Peyer's patch (tissue), 4 donors: ENCODE data around the gene TYSND1. TPM values are rescaled to one million over a fixed set of nuclear protein-coding genes. Genes with fewer than 3 reads are reported as not detected.

ENCODE experiments used
- DNase-seq, 3 donors: peaks; one replicate each; pipeline ENCODE4 v3.0.0-alpha.2; 2017 to 2019
- H3K27ac ChIP-seq, 4 donors: fragments of 200-600 bp; sonication (generic); one replicate each; pipeline ENCODE4 v1.5.1; 2016 to 2019
- H3K27me3 ChIP-seq, 2 donors: fragments of 200-600 bp; sonication (generic); one replicate each; pipeline ENCODE4 v1.5.1; 2019
- H3K36me3 ChIP-seq, 3 donors: fragments of 200-600 bp; sonication (generic); one replicate each; pipeline ENCODE4 v1.5.1; 2016 to 2019
- H3K4me1 ChIP-seq, 4 donors: fragments of 200-600 bp; sonication (generic); one replicate each; pipeline ENCODE4 v1.5.1; 2016 to 2019
- H3K4me3 ChIP-seq, 4 donors: fragments of 200-600 bp; sonication (generic); 1 replicate in 3 of 4; 2 replicates in 1 of 4; pipeline ENCODE4 v1.5.1; 2016 to 2019; ENCODE audit warnings: mild to moderate bottlenecking in 1 of 4
- H3K9me3 ChIP-seq, 4 donors: fragments of 200-600 bp; sonication (generic); one replicate each; pipeline ENCODE4 v1.5.1; 2016 to 2019; ENCODE audit warnings: mild to moderate bottlenecking in 1 of 4
- POLR2A ChIP-seq, 2 donors: fragments of 450-650 bp; IDR thresholded peaks; one replicate each; pipeline ENCODE4 v1.5.1; 2017; ENCODE audit warnings: antibody characterized with exemption in 2 of 2, mild to moderate bottlenecking in 2 of 2, moderate library complexity in 2 of 2
- total RNA-seq, 4 donors: library from RNA; depleted of rRNA; stranded (reverse); fragments of >200 nt; gene quantifications; one replicate each; pipeline ENCODE4 v1.1.0, GENCODE V29; 2016
- TF ChIP-seq, protein P1 (sequence below), 6 experiments: fragments of 450-650 bp in 4 of 6; fragments of 200-600 bp in 2 of 6; sonication (generic) in 1 of 6; IDR thresholded peaks; one replicate each; pipeline ENCODE4 v1.5.1; 2017 to 2019; ENCODE audit warnings: antibody characterized with exemption in 6 of 6, mild to moderate bottlenecking in 3 of 6, moderate library complexity in 1 of 6

Gene TYSND1
- total RNA-seq, 4 donors from 2014 or later: 18.2 to 25.9 (median 21.7) TPM

DNA sequence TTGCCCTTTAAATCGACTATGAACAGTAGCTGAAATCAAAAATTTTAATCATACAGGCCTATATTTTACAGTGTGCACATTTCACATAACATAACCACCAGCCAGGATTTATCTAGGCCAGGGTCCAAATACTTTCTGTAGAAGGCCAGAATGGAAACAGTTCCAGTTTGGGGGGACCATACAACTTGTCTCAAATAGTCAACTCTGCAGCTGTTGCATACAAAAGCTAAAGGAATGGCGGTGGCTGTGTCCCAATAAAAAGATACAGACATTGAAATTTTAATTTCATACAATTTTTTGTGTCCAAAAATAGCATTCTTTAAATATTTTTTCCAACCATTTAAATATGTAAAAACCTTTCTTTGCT is 742 bp upstream of the TYSND1 start:
- no peaks in the 10 kb centered on the region for H3K9me3 ChIP-seq
- peaks cover 0 to 23% (median 4%) of the 10 kb centered on the region in 4 donors for H3K4me1 ChIP-seq
- H3K27me3 ChIP-seq: no peaks in the 10 kb centered on the region
- H3K4me3 ChIP-seq: peak overlapping the region in 2 of 4 donors; percentile 79 to 82
- no peak for TF ChIP-seq POLR2A (IDR thresholded peaks at IDR 0.05)
- TF ChIP-seq, protein P1, sequence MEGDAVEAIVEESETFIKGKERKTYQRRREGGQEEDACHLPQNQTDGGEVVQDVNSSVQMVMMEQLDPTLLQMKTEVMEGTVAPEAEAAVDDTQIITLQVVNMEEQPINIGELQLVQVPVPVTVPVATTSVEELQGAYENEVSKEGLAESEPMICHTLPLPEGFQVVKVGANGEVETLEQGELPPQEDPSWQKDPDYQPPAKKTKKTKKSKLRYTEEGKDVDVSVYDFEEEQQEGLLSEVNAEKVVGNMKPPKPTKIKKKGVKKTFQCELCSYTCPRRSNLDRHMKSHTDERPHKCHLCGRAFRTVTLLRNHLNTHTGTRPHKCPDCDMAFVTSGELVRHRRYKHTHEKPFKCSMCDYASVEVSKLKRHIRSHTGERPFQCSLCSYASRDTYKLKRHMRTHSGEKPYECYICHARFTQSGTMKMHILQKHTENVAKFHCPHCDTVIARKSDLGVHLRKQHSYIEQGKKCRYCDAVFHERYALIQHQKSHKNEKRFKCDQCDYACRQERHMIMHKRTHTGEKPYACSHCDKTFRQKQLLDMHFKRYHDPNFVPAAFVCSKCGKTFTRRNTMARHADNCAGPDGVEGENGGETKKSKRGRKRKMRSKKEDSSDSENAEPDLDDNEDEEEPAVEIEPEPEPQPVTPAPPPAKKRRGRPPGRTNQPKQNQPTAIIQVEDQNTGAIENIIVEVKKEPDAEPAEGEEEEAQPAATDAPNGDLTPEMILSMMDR (IDR thresholded peaks at IDR 0.05): no peak
- peak overlapping the region; percentile 84 to 99 (median 91) for H3K27ac ChIP-seq
- no peak for DNase-seq
- peaks cover 0 to 24% (median 0%) of the 10 kb centered on the region in 3 donors for H3K36me3 ChIP-seq

DNA sequence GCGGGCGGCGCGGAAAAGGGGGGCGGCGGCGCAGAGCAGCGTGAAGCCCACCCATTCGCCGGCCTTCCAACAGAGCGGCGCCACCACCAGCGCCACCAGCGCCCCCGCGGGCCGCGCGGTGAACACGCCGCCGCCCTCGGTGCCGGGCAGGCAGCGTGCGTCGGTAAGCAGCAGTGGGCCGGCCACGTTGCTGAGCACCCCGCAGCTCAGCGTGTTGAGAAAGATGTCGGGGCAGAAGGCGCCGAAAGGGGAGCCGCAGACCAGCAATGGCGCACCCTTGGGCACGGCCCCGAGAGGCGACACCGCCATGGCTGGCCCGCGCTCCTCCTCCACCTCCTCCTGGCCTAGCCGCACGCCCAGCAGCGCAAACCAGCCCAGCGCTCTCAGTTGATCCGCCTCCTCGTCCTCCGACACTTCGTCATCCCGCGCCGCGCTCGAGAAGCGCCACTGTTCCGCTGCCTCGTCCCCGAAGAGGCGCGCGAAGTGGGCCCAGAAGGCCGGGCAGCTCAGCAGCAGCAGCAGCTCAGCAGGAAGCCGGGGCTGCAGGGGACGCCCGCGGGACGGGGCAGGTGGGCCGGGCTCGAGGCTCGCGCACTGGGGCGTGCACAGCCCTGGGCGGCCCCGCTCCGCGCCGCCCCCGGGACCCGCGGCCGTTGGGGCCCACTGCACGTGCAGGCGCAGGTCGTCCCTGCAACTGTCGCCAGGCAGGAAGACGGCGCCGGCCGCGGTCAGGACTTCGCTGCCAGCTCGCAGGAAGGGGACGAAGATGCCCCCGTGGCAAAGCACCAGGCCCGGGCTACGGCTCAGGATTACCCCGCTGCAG is 623 bp downstream of the TYSND1 start:
- H3K27me3 ChIP-seq: no peaks in the 10 kb centered on the region
- peak overlapping the region; percentile 67 to 82 (median 78) for H3K4me3 ChIP-seq
- peak overlapping the region; percentile 84 to 99 (median 91) for H3K27ac ChIP-seq
- no peaks in the 10 kb centered on the region for H3K9me3 ChIP-seq
- peak; percentile 55 to 85 (median 78) for DNase-seq
- TF ChIP-seq, protein P1 (IDR thresholded peaks at IDR 0.05): peak; percentile 24 to 74 (median 68)
- peak; percentile 19 to 25 for TF ChIP-seq POLR2A (IDR thresholded peaks at IDR 0.05)
- peaks cover 0 to 13% (median 0%) of the 10 kb centered on the region in 3 donors for H3K36me3 ChIP-seq
- H3K4me1 ChIP-seq: peaks cover 0 to 23% (median 4%) of the 10 kb centered on the region in 4 donors

DNA sequence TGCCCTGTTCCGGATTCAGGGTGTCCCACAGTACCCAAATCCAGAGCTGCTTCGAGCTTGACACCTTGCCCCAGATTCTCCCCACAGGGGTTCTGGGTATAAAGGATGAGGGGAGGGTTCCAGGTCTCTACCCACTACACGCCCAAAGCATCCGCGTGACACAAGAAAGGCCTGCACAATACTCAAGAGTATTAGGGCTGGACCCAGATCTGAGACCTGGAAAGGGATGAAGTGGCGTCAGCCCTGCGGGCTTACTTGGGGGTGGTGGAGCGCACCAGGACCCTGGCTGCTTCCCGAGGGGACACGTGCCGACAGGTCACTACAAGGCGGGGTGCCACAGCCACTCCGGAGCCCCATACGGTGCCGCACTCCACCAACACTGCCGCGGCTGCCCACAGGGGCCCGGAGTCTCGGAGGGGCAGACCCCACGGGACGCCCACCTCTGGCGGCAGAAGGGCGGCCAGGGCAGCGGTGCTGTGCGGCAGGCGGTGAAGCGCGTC is 1.3 kb downstream of the TYSND1 start:
- peaks cover 0 to 7% (median 0%) of the 10 kb centered on the region in 3 donors for H3K36me3 ChIP-seq
- no peak for DNase-seq
- H3K9me3 ChIP-seq: no peaks in the 10 kb centered on the region
- peak overlapping the region; percentile 84 to 99 (median 91) for H3K27ac ChIP-seq
- peaks cover 0 to 23% (median 4%) of the 10 kb centered on the region in 4 donors for H3K4me1 ChIP-seq
- H3K4me3 ChIP-seq: peak overlapping the region; percentile 67 to 82 (median 78)
- TF ChIP-seq, protein P1 (IDR thresholded peaks at IDR 0.05): no peak
- no peaks in the 10 kb centered on the region for H3K27me3 ChIP-seq

DNA sequence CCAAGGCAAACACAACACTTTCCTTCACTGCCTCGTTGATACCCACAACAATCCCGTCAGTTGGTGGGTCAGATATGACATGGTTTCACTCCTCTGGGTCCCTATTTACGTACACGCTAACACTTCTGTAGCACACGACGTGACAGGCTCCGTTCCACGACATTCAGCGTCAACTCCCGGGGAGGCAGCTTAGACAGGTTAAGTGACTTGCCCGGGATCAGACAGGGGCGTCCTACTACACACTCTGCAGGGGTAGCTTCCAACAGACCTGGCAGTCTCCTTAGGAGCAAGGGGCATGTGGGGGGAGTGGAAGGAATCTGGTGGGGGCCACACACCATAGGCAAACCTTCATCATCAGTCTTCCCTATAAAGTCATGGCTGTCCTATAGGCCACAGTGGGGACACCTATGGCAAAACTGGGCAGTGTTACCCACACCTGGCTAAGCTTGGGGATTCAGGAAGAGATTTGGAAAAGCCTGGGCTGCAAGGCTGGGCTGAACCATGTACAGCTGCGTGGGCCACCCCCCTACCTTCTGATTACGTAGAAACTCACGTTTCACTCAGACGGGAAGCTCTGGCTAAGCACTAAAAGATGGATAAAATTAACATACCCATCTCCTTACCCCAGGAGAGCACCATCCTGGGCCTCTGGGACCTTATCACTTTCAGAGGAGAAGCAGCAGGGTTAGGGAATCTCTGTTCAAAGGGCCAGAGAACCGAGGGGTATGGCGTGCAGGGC is 2.0 kb downstream of the TYSND1 start:
- Histone ChIP-seq H3K27ac (peak overlapping the region in 1 of 4 donors; percentile 99), H3K36me3 (peaks cover 0 to 3% (median 0%) of the 10 kb centered on the region in 3 donors), H3K9me3 (no peaks in the 10 kb centered on the region), H3K4me1 (peaks cover 0 to 23% (median 4%) of the 10 kb centered on the region in 4 donors), H3K27me3 (no peaks in the 10 kb centered on the region), H3K4me3 (peak overlapping the region in 3 of 4 donors; percentile 78 to 82 (median 79))
- no peak for TF ChIP-seq POLR2A (IDR thresholded peaks at IDR 0.05)
- TF ChIP-seq, protein P1 (IDR thresholded peaks at IDR 0.05): no peak
- no peak for DNase-seq

DNA sequence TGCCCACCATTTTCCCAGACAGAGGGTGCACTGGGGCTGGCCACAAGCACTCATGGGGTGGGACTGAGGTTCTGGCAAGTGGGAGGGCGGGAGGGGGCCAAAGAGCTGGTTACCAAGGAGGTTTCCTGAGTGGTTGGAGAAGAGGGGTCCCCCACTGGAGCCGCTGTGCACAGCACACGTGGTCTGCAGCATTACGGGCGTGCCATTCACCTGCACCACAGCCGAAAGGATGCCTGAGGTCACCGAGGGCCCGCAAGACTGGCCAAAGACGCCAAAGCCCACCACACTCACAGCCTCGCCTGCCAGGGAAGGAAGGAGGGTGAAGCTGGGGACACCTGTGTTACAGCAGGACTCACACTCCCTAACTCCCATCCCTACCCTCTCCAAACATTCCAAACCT is 3.9 kb downstream of the TYSND1 start:
- Histone ChIP-seq H3K4me1 (peaks cover 0 to 21% (median 4%) of the 10 kb centered on the region in 4 donors), H3K4me3 (no peak overlapping the region), H3K36me3 (peaks cover 0 to 5% (median 0%) of the 10 kb centered on the region in 3 donors), H3K9me3 (no peaks in the 10 kb centered on the region), H3K27ac (no peak overlapping the region), H3K27me3 (no peaks in the 10 kb centered on the region)
- DNase-seq: no peak
- TF ChIP-seq, protein P1 (IDR thresholded peaks at IDR 0.05): no peak
- TF ChIP-seq POLR2A (IDR thresholded peaks at IDR 0.05): no peak
